Tibial artery (tissue), 4 donors: ENCODE measurements around the gene S100A12.
A peak's percentile ranks its signal among the peaks of the same experiment; 100 is the strongest.

Experiments used
- DNase-seq, 2 donors: peaks; one replicate each; pipeline ENCODE4 v3.0.0-alpha.2; 2019
- H3K27ac ChIP-seq, 2 donors: fragments of 200-600 bp; sonication (generic) in 1 of 2; 1 replicate in 1 of 2; 2 replicates in 1 of 2; pipeline ENCODE4 v1.5.1; 2018 to 2019; ENCODE audit warnings: mild to moderate bottlenecking in 1 of 2
- H3K27me3 ChIP-seq, 2 donors: fragments of 200-600 bp; sonication (generic) in 1 of 2; one replicate each; pipeline versions ENCODE4 v1.5.1 to v1.6.0; 2016 to 2019
- H3K36me3 ChIP-seq, 3 donors: fragments of 200-600 bp; sonication (generic) in 2 of 3; one replicate each; pipeline ENCODE4 v1.5.1; 2016 to 2019; ENCODE audit warnings: mild to moderate bottlenecking in 2 of 3
- H3K4me1 ChIP-seq, 4 donors: fragments of 200-600 bp; sonication (generic) in 2 of 4; 1 replicate in 3 of 4; 2 replicates in 1 of 4; pipeline ENCODE4 v1.5.1; 2016 to 2019
- H3K4me3 ChIP-seq, 2 donors: fragments of 200-600 bp; sonication (generic) in 1 of 2; 1 replicate in 1 of 2; 2 replicates in 1 of 2; pipeline ENCODE4 v1.5.1; 2018 to 2019; ENCODE audit warnings: mild to moderate bottlenecking in 2 of 2
- H3K9me3 ChIP-seq, 3 donors: fragments of 200-600 bp; sonication (generic) in 1 of 3; one replicate each; pipeline ENCODE4 v1.5.1; 2016 to 2019
- intact Hi-C: fragments of 100-400 bp; cut with DNase I; formaldehyde crosslinking; loops from one replicate; pipeline ENCODE4 v1.15.0; 2023; ENCODE audit warnings: low total_unique reads
- TF ChIP-seq, protein P1 (sequence below), 2 experiments: fragments of 200-600 bp in 1 of 2; fragments of 450-650 bp in 1 of 2; IDR thresholded peaks; one replicate each; pipeline ENCODE4 v1.5.1; 2017 to 2019; ENCODE audit warnings: antibody characterized with exemption in 2 of 2, mild to moderate bottlenecking in 1 of 2, moderate library complexity in 1 of 2

Gene S100A12

DNA sequence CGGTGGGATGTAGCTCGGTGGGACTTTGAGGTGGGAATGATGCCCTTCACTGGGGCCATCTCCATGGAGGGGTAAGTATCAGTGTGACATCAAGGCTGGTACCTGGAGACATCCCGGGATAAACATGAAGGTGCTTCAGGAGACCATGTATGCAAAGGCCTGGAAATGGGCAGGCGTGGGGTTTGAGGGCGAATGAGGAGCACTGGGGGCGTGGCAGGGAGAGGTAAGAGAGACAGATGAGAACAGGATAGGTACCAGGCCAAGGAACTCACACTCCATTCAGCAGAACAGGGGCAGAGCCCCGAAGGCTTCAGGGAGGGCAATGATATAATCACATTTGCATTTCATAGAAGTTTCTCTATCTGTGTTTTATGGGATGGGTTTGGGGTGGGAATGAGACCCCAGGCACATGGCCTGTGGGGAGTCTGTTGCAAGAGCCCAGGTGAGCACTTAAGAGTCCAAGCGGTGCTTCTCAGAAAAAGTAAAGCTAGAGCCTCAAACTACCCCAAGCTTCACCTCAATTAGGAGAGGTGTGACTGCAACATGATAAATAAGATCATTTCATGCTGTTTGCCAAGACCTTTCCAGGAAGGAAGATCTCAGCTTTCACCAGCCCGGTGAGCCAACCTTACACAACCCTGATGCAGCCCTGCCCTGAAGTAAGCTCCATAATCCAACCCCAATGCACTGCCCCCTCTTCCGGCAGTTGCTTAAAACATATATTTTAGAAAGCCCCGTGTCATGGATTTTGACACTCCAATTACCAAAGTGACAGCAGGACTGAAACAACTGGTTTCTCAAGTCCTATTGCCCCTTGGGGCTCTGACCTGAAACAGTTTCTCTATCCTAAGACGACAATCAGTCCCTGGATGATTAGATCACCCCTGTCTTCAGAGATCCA lies 10.4 kb downstream of the S100A12 start:
- no peaks in the 10 kb centered on the region for H3K9me3 ChIP-seq
- intact Hi-C loops, result no loop called here
- H3K4me3 ChIP-seq, result no peak overlapping the region
- DNase-seq, result peak in 1 of 2 donors; percentile 35
- no peak overlapping the region for H3K27ac ChIP-seq
- TF ChIP-seq, protein P1, sequence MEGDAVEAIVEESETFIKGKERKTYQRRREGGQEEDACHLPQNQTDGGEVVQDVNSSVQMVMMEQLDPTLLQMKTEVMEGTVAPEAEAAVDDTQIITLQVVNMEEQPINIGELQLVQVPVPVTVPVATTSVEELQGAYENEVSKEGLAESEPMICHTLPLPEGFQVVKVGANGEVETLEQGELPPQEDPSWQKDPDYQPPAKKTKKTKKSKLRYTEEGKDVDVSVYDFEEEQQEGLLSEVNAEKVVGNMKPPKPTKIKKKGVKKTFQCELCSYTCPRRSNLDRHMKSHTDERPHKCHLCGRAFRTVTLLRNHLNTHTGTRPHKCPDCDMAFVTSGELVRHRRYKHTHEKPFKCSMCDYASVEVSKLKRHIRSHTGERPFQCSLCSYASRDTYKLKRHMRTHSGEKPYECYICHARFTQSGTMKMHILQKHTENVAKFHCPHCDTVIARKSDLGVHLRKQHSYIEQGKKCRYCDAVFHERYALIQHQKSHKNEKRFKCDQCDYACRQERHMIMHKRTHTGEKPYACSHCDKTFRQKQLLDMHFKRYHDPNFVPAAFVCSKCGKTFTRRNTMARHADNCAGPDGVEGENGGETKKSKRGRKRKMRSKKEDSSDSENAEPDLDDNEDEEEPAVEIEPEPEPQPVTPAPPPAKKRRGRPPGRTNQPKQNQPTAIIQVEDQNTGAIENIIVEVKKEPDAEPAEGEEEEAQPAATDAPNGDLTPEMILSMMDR (IDR thresholded peaks at IDR 0.05), result no peak
- peaks cover 0 to 6% (median 0%) of the 10 kb centered on the region in 4 donors for H3K4me1 ChIP-seq
- peaks cover 0 to 10% of the 10 kb centered on the region in 2 donors for H3K27me3 ChIP-seq
- no peaks in the 10 kb centered on the region for H3K36me3 ChIP-seq

DNA sequence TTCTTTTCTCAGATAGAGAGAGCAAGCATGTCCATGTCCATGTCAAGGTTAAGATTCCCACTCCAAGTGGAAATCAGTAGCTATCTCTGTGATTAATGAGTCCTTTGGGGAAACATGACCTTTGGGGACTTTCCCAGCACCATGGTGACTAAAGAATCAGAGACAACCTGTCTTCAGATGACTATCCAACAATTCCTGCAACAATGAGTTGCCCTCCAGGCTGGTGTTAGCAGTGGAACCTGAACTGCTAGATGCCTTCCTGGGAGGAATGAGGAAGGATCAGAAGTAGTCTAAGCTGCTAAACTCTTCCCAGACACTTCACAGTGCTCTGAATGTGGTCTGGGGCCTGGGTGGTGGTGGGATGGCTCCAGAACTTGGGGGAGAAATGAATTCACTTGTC lies 11.3 kb downstream of the S100A12 start:
- intact Hi-C loops, result no loop called here
- DNase-seq, result no peak
- no peak overlapping the region for H3K27ac ChIP-seq
- H3K4me1 ChIP-seq, result peaks cover 0 to 6% (median 0%) of the 10 kb centered on the region in 4 donors
- H3K4me3 ChIP-seq, result no peak overlapping the region
- TF ChIP-seq, protein P1 (IDR thresholded peaks at IDR 0.05), result no peak
- H3K36me3 ChIP-seq, result no peaks in the 10 kb centered on the region
- H3K27me3 ChIP-seq, result peaks cover 0 to 10% of the 10 kb centered on the region in 2 donors
- H3K9me3 ChIP-seq, result no peaks in the 10 kb centered on the region

DNA sequence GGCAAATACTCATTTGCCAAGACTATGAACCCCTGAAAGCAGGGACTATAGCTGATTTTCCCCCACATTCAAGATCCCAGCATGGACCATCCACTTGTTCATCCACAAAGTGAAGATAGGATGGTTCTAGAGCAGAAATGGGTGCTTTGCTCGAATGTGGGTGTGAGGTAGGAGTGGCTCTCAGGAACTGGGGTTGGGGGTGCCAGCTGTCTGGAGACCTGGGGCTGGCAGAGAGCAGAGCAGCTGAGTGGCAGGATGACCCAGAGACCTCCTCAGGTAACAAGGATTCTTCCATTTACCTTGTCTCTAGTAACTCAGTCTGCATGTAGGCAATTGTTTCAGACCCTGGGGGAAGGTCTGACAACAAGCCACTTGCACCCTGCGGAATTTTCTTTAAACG lies 11.8 kb downstream of the S100A12 start:
- peaks cover 0 to 10% of the 10 kb centered on the region in 2 donors for H3K27me3 ChIP-seq
- no peak overlapping the region for H3K4me3 ChIP-seq
- H3K9me3 ChIP-seq, result no peaks in the 10 kb centered on the region
- intact Hi-C loops, result no loop called here
- H3K27ac ChIP-seq, result no peak overlapping the region
- no peaks in the 10 kb centered on the region for H3K36me3 ChIP-seq
- H3K4me1 ChIP-seq, result peaks cover 0 to 6% (median 0%) of the 10 kb centered on the region in 4 donors
- TF ChIP-seq, protein P1 (IDR thresholded peaks at IDR 0.05), result no peak
- peak in 1 of 2 donors; percentile 44 for DNase-seq

DNA sequence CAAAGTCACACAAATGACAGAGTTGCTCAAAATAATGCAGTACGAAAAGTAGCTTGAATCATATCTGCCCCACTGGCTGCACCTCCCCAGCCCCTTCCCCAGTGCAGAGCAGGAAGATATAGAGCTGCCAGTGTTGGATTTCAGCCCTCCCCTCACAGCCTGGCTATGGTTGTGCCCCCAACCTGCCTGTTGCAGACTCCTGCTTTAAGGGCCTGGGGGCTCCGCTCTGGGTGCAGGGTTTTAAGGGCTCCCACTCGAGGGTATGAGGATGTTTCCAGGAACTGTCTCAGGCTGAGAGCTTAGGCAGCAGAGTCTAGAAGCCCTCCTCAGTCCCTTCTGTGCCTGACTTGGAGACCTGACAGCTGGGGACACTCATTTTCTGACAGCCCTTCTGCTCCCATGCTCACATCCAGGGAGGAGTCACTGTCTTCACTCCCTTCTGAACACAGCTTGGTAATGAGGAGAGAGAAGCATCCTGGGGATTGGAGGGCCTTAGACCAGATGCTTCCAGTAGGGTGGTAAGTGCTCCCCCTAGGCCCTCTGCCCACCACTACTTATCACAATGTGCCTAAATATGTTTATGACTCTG lies 13.1 kb downstream of the S100A12 start:
- intact Hi-C loops, result no loop called here
- DNase-seq, result peak in 1 of 2 donors; percentile 19
- Histone ChIP-seq H3K36me3 (no peaks in the 10 kb centered on the region), H3K27me3 (peaks cover 0 to 10% of the 10 kb centered on the region in 2 donors), H3K4me3 (no peak overlapping the region), H3K9me3 (no peaks in the 10 kb centered on the region), H3K4me1 (peaks cover 0 to 6% (median 0%) of the 10 kb centered on the region in 4 donors), H3K27ac (no peak overlapping the region)
- TF ChIP-seq, protein P1 (IDR thresholded peaks at IDR 0.05), result no peak

DNA sequence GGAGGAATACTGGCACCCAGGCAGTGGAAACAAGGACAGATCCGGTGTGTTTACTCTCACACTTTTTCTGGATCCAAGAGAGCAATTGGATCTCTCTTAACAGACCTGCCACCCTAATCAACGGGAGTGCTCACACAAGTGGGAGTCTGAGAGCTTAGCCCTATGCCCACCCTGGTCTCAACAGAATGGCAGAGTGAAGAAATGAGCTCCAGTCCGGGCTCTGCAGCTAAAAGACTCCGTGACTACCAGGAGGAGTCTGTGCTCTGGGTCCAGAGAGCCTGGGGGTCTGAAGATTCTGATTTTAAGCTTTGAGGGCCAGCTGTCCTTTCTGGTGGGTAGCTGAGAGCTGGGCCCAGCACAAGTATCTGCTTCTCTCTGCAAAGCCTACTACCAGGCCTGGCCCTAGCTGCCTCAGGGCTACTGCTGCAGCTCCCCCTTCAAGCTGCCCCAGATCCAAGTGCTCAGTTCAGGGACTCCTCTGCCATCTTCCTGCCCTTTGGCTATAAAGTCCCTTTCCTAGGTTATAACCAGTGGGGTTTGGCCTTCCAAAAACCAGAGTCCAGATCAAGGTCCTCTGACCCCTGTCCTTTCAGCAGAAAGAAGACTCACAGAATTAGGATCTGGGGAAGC lies 13.8 kb downstream of the S100A12 start:
- Histone ChIP-seq H3K36me3 (no peaks in the 10 kb centered on the region), H3K27me3 (peaks cover 0 to 10% of the 10 kb centered on the region in 2 donors), H3K4me3 (no peak overlapping the region), H3K4me1 (peaks cover 0 to 6% (median 0%) of the 10 kb centered on the region in 4 donors), H3K9me3 (no peaks in the 10 kb centered on the region), H3K27ac (no peak overlapping the region)
- TF ChIP-seq, protein P1 (IDR thresholded peaks at IDR 0.05), result no peak
- intact Hi-C loops, result no loop called here
- peak in 1 of 2 donors; percentile 10 for DNase-seq
